ENCODE results near the gene OR6N1.

OR6N1 gene

GRCh38 chr1:158717344-158717743, 54.7 kb downstream of the OR6N1 start:
- no peaks in the 10 kb centered on the region for H3K9me3 ChIP-seq
- H4K20me1 ChIP-seq = no peaks in the 10 kb centered on the region
- H3K36me3 ChIP-seq = no peaks in the 10 kb centered on the region
- H3K9ac ChIP-seq = no peak overlapping the region
- H3K27me3 ChIP-seq = no peaks in the 10 kb centered on the region
- no peak overlapping the region for H3K27ac ChIP-seq
- H3K4me1 ChIP-seq = no peaks in the 10 kb centered on the region
- no peak overlapping the region for H3K4me2 ChIP-seq
- no peak for TF ChIP-seq Cebpa-rat (IDR thresholded peaks at IDR 0.05)
- no peak overlapping the region for H3K4me3 ChIP-seq

- H3K9me3 ChIP-seq = no peaks in the 10 kb centered on the region
These were observed 55.7 kb downstream of the OR6N1 start for GRCh38 chr1:158716335-158716734.

GRCh38 chr1:158714754-158715153, 57.2 kb downstream of the OR6N1 start:
- Histone ChIP-seq H3K9ac (no peak overlapping the region), H3K4me2 (no peak overlapping the region), H3K27me3 (no peaks in the 10 kb centered on the region), H4K20me1 (no peaks in the 10 kb centered on the region), H3K9me3 (no peaks in the 10 kb centered on the region), H3K4me1 (no peaks in the 10 kb centered on the region), H3K27ac (no peak overlapping the region), H3K36me3 (no peaks in the 10 kb centered on the region), H3K4me3 (no peak overlapping the region)
- no peak for TF ChIP-seq Cebpa-rat (IDR thresholded peaks at IDR 0.05)

More at GRCh38 chr1:158716335-158716734, 55.7 kb downstream of the OR6N1 start:
- Histone ChIP-seq H3K27me3 (no peaks in the 10 kb centered on the region), H3K27ac (no peak overlapping the region), H3K4me3 (no peak overlapping the region), H3K4me1 (no peaks in the 10 kb centered on the region), H3K4me2 (no peak overlapping the region), H3K36me3 (no peaks in the 10 kb centered on the region), H3K9ac (no peak overlapping the region), H4K20me1 (no peaks in the 10 kb centered on the region)
- TF ChIP-seq Cebpa-rat (IDR thresholded peaks at IDR 0.05) = no peak
